Measurements from ENCODE around the gene SAPCD2.

SAPCD2 gene

GRCh38 chr9:137014166-137014565 lies 56.2 kb downstream of the SAPCD2 start:
- DNase-seq, result no peak

- no peak for DNase-seq
These were observed 56.8 kb downstream of the SAPCD2 start for GRCh38 chr9:137013571-137013940.

DNA sequence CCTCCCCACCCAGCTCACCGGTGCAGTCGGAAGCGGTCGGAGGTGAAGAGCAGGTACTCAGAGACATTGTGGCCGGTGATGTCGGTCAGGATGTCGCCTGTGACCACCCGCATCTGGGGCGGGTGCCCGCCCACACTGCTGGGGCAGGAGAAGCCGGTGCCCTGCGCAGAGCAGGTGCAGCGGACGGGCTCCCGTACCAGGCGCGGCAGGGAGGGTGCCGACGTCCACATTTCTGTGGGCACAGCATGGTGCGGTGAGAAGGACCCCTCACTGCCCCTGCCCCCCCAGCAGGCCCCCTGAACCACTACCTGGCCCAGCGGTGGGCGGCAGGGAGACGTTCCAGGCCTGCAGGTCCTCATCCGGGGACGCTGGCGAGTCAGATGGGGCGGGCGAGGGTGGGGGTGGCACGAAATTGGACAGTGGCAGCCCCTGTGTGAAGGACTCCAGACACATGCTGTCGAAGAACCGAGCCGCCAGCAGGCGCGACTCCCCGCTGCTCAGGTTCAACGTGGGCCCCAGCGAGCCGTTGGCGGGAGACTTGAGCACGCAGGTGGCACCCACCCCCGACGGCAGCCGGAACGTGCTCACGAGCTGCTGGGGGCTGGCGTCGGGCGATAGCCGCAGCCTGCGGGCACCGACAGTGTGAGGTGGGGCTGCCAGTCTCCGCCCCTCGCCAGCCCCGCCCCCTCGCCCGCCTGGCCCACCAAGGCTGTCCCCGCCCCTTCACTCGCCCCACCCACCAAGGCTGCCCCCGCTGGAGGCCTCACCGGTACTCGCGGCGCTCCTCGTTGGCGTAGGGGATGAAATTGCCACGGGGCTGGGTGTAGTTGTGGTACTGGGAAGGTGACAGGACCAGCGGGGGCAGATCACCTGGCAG lies 57.4 kb downstream of the SAPCD2 start:
- DNase-seq, result no peak
